NCI-H2196 treated with DMSO at 0.1 percent for 48 hours (cell line): ENCODE data around the gene SLC25A21.

Experiments used
- DNase-seq: peaks from one replicate; lab custom pipeline; 2025; ENCODE audit not compliant: unreplicated experiment; lab: John Stamatoyannopoulos, UW

SLC25A21 gene

DNA sequence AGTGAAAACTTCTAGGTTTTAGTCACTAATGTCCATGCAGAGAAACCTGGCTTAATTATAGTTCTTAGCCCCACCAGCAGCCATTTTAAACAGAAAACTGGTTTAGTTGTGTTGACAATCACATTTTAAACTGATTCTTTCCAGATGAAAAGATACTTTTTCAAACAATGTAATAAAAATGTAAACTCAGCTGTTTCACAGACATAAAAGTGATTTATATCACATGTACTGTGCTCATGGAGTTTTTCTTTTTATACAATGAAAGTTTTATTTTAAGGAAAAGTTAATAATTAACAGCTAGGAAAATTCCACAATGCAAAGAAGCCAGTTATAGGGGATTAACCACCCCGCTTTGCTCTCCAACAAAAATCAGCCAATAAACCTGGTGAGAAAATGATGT lies 381.0 kb downstream of the SLC25A21 start:
- DNase-seq: no peak

- no peak for DNase-seq
These were observed 386.9 kb downstream of the SLC25A21 start for GRCh38 chr14:36785511-36785910.

- no peak for DNase-seq
These were observed 387.9 kb downstream of the SLC25A21 start for GRCh38 chr14:36784541-36784940.

DNA sequence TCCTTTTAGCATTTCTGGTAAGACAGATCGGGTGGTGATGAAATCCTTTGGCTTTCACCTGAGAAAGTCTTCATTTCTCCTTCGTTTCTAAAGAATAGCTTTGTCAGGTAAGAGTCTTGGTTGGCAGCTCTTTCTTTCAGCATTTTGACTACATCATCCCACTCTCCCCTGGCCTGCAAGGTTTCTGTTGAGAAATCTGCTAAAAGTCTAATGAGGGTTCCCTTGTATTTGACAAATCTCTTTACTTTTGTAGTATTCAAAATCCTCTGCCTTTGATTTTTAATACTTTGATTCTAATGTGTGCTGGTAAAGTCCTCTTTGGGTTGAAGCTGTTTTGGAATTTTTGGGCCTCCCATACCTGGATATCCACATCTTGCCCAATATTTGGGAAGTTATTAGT lies 390.5 kb downstream of the SLC25A21 start:
- DNase-seq: no peak

DNA sequence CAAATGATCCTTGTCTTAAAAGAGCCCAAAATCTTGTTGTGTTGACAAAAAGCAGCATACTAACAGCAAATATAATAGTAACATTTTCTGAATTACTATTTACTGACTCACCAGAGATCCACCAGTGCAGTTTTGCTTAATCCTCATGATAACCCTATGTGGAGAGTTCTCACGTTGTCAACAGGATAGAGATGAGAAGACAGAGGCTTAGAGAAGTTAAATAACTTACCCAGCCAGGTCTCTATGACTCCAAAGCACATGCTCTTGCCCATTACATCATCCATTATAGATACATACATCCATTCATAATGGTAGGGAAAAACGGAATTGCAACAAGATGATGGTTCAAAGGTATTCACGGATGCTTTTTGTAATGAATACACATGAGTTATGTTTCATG lies 398.8 kb downstream of the SLC25A21 start:
- no peak for DNase-seq

DNA sequence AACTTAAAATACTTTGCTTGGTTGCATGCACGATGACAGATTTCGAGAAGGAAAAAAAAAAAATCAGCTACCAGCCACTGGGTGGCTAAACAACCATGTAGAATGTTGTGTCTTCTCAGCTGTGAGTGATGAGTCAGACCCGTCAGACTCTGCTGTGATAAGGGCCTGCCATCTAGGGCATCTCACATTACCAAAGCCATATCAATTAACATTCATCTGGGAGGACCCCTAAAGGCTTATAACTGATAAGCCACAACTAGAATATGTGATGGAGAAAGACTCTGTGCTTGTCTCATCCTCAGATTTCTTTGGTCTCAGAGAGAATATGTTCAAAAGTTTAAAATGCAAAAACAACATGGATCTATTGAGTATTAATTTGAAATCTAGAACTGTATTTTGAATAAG lies 399.3 kb downstream of the SLC25A21 start:
- no peak for DNase-seq

DNA sequence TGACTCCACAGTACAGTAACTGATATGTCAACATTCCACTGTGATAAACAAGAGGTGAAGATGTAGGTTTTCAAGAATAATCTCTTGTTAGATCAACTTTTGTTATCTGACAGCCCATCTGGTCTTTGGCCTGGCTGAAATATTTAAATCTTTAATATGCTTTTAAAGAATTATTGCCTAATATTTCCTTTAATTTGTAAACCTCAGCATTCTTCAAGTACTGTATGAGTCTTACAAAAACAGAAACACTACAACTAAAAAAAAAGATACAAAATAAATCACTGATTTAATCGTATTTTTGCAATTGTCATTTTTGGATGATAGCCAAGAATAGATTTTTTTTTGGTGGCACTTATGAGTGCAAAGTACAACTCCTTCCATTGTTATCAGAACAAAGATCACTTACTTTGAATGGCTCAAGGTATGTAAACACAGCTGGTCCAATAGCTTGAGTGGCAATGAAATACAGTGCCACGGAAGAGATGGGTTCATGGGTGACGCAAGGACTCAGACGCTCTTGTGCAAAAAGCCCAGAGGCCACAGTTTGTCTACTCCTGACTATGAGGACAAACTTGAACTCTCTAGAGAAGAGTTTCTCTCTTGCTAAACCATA lies 401.3 kb downstream of the SLC25A21 start:
- DNase-seq: peak; percentile 24

GRCh38 chr14:36768638-36769337 lies 403.6 kb downstream of the SLC25A21 start:
- DNase-seq: no peak

- peak; percentile 64 for DNase-seq
These were observed 404.7 kb downstream of the SLC25A21 start for GRCh38 chr14:36767603-36768281.

- no peak for DNase-seq
These were observed 405.4 kb downstream of the SLC25A21 start for GRCh38 chr14:36766974-36767373.

- no peak for DNase-seq
These were observed 414.4 kb downstream of the SLC25A21 start for GRCh38 chr14:36757734-36758601.

DNA sequence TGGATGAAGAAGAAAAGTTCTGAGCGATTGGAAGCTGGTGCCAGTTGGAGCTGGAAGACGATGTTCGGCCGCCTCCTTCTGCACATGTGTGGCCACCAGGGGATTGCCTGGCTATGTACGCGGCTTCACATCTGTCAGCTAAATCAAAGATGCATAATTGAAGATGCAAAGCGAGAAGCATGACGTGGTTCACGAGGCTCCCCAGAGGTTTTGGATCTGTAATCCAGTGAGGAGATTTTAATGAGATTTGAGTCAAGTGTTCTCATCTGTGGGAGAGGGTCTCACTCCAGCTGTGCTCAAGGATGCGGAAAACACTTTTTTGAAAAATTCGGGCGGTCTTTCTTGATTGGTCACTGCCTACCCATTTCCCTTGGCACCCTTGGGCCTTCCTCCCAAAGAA lies 416.2 kb downstream of the SLC25A21 start:
- DNase-seq: no peak

DNA sequence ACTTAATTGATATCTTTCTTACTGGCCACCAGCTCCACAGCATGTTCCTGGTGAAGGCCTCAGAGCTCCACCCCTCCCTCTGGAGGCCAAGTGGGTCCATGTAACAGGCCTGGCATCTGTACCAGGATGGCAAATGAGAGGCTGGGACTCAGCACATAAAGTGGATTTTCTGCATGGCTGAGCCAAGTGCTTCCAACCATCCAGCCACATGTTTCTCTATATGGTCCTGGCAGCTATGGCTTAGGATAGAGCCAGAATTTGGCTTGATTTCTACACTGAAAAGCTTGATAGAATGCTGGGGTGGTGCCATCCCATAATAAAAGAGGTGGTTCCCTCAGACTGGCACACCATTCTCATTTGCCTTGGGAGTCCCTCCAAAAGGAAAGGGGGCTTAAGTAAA lies 416.6 kb downstream of the SLC25A21 start:
- DNase-seq: no peak

DNA sequence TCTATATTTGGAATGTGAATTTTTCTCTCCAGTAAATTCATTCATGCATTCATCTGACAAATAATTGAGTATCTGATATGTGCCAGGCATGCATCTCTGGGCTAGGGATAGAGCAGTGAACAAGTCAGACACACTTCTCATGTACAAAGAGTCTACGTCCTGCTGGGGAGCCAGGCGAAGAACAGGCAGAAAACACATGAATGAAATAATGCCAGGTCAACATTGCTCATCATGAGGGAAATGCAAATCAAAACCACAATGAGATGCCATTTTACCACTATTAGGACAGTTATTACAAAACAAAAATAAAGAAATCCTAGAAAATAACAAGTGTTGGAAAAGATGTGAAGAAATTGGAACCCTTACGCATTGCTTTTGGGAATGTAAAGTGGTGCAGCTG lies 420.5 kb downstream of the SLC25A21 start:
- no peak for DNase-seq

DNA sequence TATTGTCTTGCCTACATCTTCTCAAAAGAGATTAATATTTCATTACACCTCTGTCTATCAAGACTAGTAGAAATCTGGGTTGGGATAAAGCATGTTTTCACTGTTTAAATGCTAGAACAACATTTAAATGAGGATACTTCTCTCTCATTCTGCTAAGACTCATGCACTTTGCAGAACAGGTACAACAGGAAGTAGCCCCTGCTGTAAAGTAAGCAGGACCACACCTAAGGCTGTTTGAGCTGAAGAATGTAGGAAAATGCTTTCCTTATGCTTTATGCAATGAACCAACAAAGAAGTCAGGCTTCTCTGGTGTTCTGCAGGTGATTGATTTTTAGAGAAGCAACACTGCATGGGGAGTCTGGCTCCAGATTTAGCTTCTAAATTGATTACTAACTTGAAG lies 421.3 kb downstream of the SLC25A21 start:
- no peak for DNase-seq

- DNase-seq: no peak
These were observed 422.2 kb downstream of the SLC25A21 start for GRCh38 chr14:36750244-36750643.

DNA sequence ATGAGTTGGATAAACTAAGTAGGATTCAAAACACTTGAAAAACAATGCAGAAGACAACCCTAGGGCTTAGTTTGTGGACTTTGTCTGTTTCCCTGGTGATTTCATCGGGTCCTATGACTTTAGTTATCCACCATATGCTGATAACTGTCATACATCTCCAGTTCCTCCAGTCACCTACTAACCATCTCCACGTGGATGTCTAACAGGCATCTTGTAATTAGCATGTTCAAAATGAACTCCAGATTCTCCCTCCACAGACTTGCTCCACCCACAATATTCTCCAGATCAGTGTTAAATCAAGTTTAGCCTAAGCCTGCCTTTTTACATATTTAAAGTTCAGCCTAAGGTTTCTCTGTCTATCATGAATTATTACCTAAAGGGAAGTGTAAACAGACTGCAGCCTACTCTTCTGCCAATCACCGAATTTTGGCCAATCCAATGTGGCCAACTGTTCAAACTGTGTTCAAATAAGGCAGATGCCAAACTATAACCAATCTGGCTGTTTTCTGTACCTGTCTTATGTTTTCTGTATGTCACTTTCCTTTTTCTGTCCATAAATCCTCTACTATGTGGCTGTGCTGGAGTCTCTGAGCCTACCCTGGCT lies 423.7 kb downstream of the SLC25A21 start:
- DNase-seq: no peak

- DNase-seq: no peak
These were observed 424.8 kb downstream of the SLC25A21 start for GRCh38 chr14:36747411-36748184.

- no peak for DNase-seq
These were observed 425.5 kb downstream of the SLC25A21 start for GRCh38 chr14:36746872-36747271.

DNA sequence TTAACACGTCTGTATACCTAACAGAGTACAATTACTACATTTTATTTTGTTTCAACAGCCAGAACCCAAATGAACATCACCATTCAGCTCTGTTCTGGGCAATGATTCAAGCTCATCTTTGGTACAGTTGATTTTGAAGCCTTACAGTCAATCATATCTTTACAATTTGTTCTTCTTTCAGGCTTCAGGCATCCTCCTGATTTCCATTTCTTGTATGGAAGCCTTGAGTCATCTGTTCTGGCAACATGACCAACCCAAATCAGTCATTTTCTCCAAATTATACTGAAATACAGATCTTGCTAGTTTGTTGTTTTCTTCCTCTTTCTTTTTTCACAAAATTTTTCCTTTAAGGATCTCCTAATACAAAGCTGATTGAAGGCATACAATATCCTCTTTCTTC lies 430.5 kb downstream of the SLC25A21 start:
- no peak for DNase-seq
